Brain microvascular endothelial cell (primary cell): Measurements from ENCODE around the gene ATP5F1A.
"Not testable (repeated sequence)": the region's sequence is repeated elsewhere in the genome, so short reads cannot be mapped to it uniquely, and the experiment has no call there.

ENCODE experiments used
- DNase-seq: peaks from one replicate; pipeline ENCODE4 v3.0.0-alpha.2; 2020
- H3K27ac ChIP-seq: fragments of 250-450 bp; sonication (Bioruptor Pico); 2 replicates; pipeline ENCODE4 v1.5.1; 2020; ENCODE audit warnings: mild to moderate bottlenecking, moderate library complexity
- H3K27me3 ChIP-seq: fragments of 250-450 bp; sonication (Bioruptor Pico); replicated peaks from 2 replicates; pipeline ENCODE4 v1.5.1; 2020; ENCODE audit warnings: mild to moderate bottlenecking
- H3K36me3 ChIP-seq: fragments of 250-450 bp; sonication (Bioruptor Pico); replicated peaks from 2 replicates; pipeline ENCODE4 v1.5.1; 2020; ENCODE audit warnings: mild to moderate bottlenecking
- H3K4me3 ChIP-seq: 2 replicates; pipeline ENCODE4 v1.5.1; 2011; ENCODE audit warnings: low read depth, mild to moderate bottlenecking, control low read depth, low read length, moderate library complexity
- CTCF ChIP-seq: IDR thresholded peaks from 2 replicates; pipeline ENCODE4 v1.5.1; 2011; ENCODE audit warnings: low read depth, mild to moderate bottlenecking, moderate library complexity, low read length, control low read depth, inconsistent platforms; ENCODE audit errors: missing control alignments
- in situ Hi-C: cut with HindIII; loops from 2 replicates; pipeline ENCODE4 v1.10.0; 2017; ENCODE audit warnings: low sequenced_read_pairs, low pct_ligation_motif_present

Gene ATP5F1A

GRCh38 chr18:46048641-46049040 lies 49.5 kb downstream of the ATP5F1A start:
- Histone ChIP-seq H3K36me3 (no peaks in the 10 kb centered on the region), H3K27me3 (no peaks in the 10 kb centered on the region), H3K4me3 (no peak overlapping the region), H3K27ac (no peak overlapping the region)
- in situ Hi-C loops: no loop called here
- TF ChIP-seq CTCF: no peak
- no peak for DNase-seq

- H3K27ac ChIP-seq, H3K36me3 ChIP-seq, DNase-seq, H3K4me3 ChIP-seq, in situ Hi-C loops, H3K27me3 ChIP-seq: not testable (repeated sequence)
Measured at GRCh38 chr18:46047369-46047768, 50.7 kb downstream of the ATP5F1A start.

- DNase-seq: no peak
- H3K4me3 ChIP-seq: no peak overlapping the region
- TF ChIP-seq CTCF: no peak
- H3K36me3 ChIP-seq: no peaks in the 10 kb centered on the region
- H3K27me3 ChIP-seq: no peaks in the 10 kb centered on the region
- H3K27ac ChIP-seq: no peak overlapping the region
- in situ Hi-C loops: no loop called here
Measured at GRCh38 chr18:46046688-46047087, 51.4 kb downstream of the ATP5F1A start.

- DNase-seq: no peak
- Histone ChIP-seq H3K4me3 (no peak overlapping the region), H3K36me3 (no peaks in the 10 kb centered on the region), H3K27ac (no peak overlapping the region), H3K27me3 (no peaks in the 10 kb centered on the region)
- peak; percentile 3 for TF ChIP-seq CTCF
- in situ Hi-C loops: no loop called here
Measured at GRCh38 chr18:46046126-46046525, 52.0 kb downstream of the ATP5F1A start.

GRCh38 chr18:46042571-46043123 lies 55.4 kb downstream of the ATP5F1A start:
- H3K27ac ChIP-seq: no peak overlapping the region
- DNase-seq: no peak
- in situ Hi-C loops: no loop called here

GRCh38 chr18:46040747-46041104 lies 57.4 kb downstream of the ATP5F1A start:
- no peak for TF ChIP-seq CTCF
- H3K36me3 ChIP-seq: no peaks in the 10 kb centered on the region
- no peaks in the 10 kb centered on the region for H3K27me3 ChIP-seq
- no peak for DNase-seq
- no peak overlapping the region for H3K4me3 ChIP-seq
- H3K27ac ChIP-seq: no peak overlapping the region
- in situ Hi-C loops: no loop called here

More at GRCh38 chr18:46042571-46043123, 55.4 kb downstream of the ATP5F1A start:
- H3K27me3 ChIP-seq: no peaks in the 10 kb centered on the region
- no peaks in the 10 kb centered on the region for H3K36me3 ChIP-seq
- no peak overlapping the region for H3K4me3 ChIP-seq
- TF ChIP-seq CTCF: no peak
